Colonic mucosa (tissue), 4 donors: ENCODE results near the gene FOSB. TPM values are rescaled to one million over a fixed set of nuclear protein-coding genes. Genes with fewer than 3 reads are reported as not detected.

ENCODE experiments used
- DNase-seq: peaks from one replicate; pipeline ENCODE4 v3.0.0-alpha.2; 2020
- H3K27ac ChIP-seq: fragments of 200-600 bp; one replicate; pipeline ENCODE4 v1.8.0; 2021
- H3K27me3 ChIP-seq: fragments of 200-600 bp; one replicate; pipeline ENCODE4 v1.8.0; 2021
- H3K36me3 ChIP-seq: fragments of 200-600 bp; one replicate; pipeline ENCODE4 v1.8.0; 2021
- H3K4me1 ChIP-seq: fragments of 200-600 bp; one replicate; pipeline ENCODE4 v1.8.0; 2021; ENCODE audit warnings: mild to moderate bottlenecking
- H3K4me3 ChIP-seq: fragments of 200-600 bp; one replicate; pipeline ENCODE4 v1.8.0; 2021
- H3K9ac ChIP-seq, 2 donors: one replicate each; pipeline ENCODE4 v1.7.0; 2013; ENCODE audit warnings: control low read depth in 2 of 2, low read depth in 2 of 2, low read length in 2 of 2
- H3K9me3 ChIP-seq: fragments of 200-600 bp; one replicate; pipeline ENCODE4 v1.8.0; 2021
- intact Hi-C: fragments of 100-400 bp; cut with DNase I; formaldehyde crosslinking; loops from one replicate; pipeline ENCODE4 v1.14.1; 2022
- total RNA-seq, 2 donors: library from RNA; stranded (reverse); fragmentation: NEBNext Ultra II Directional in 1 of 2; extraction: Animal tissue kit (Norgen Biotek cat#: 25700) in 1 of 2; gene quantifications; one replicate each; pipeline ENCODE4 v1.2.1, GENCODE V29; 2021
- TF ChIP-seq, protein P1 (sequence below): fragments of 200-600 bp; IDR thresholded peaks from one replicate; pipeline ENCODE4 v1.8.0; 2022; ENCODE audit warnings: antibody characterized with exemption, mild to moderate bottlenecking
- donor health status: healthy.
- donor health status: DM: no; HTN: no; CAD: no.
- donor health status: DM: no; HTN: no; CAD: no.

Gene FOSB
- total RNA-seq, 2 donors from 2014 or later, result 1.5 to 3.4 TPM

DNA sequence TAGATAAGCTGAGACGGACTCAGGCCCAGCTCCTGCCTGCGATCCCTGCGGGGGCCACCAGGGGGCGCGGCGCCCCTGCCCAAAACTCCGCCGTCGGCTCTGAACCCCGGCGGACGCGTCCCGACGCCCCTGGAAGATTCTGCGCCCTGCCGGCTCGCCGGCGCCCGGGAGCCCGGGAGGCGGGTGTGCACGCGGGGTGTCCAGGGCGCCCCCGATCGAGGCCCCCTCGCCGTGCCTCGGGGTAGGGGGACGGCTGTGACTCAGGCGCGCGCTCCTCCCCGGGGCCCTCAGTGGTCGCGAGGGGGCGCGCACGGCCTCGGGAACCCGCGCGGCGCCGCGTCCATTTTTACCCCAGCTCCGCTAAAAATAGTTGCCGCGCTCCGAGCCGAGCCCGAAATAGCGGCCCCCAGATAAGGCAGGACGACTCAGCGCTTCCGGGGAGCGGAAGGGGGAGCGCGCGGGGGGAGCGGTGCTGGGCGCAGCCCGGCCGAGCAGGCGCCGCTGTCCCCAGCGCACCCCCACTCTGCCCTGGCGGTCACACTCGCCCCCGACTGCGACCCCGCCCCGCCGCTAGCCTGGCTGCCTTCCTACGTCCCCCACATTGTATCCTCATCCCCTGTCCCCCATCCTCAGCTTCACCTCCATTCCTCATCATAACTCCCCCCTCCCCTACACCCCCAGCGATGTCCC, 28.1 kb upstream of the FOSB start:
- H3K9me3 ChIP-seq, result no peaks in the 10 kb centered on the region
- H3K9ac ChIP-seq, result peak overlapping the region; percentile 13 to 68
- intact Hi-C loops, result loop anchor here (2.0 kb wide), 1 partner anchor 39 kb away; no protein-coding TSS in a partner anchor
- no peaks in the 10 kb centered on the region for H3K27me3 ChIP-seq
- peak overlapping the region; percentile 65 for H3K4me3 ChIP-seq
- TF ChIP-seq, protein P1, sequence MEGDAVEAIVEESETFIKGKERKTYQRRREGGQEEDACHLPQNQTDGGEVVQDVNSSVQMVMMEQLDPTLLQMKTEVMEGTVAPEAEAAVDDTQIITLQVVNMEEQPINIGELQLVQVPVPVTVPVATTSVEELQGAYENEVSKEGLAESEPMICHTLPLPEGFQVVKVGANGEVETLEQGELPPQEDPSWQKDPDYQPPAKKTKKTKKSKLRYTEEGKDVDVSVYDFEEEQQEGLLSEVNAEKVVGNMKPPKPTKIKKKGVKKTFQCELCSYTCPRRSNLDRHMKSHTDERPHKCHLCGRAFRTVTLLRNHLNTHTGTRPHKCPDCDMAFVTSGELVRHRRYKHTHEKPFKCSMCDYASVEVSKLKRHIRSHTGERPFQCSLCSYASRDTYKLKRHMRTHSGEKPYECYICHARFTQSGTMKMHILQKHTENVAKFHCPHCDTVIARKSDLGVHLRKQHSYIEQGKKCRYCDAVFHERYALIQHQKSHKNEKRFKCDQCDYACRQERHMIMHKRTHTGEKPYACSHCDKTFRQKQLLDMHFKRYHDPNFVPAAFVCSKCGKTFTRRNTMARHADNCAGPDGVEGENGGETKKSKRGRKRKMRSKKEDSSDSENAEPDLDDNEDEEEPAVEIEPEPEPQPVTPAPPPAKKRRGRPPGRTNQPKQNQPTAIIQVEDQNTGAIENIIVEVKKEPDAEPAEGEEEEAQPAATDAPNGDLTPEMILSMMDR, result peak; percentile 99
- peak overlapping the region; percentile 86 for H3K27ac ChIP-seq
- H3K4me1 ChIP-seq, result no peaks in the 10 kb centered on the region
- H3K36me3 ChIP-seq, result no peaks in the 10 kb centered on the region
- DNase-seq, result peak; percentile 80

DNA sequence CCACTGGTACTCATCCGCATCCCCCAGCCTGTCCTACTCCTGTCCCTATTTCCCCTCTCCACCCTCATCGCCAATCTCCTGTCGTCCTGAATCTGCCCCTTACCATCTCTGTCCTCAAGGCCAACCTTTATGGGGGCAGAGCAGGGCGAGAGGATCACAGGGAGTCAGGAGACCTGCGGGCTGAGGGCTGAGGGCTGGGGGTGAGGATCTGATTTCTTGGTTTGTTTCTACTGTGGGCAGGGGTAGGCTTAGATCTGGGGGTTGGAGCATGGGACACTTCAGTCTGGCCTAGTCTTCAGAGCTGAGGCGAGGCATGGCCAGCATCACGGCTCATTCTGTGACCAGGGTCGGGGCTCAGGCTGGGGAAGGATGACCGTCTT, 27.5 kb upstream of the FOSB start:
- H3K36me3 ChIP-seq, result no peaks in the 10 kb centered on the region
- H3K4me1 ChIP-seq, result no peaks in the 10 kb centered on the region
- no peak for DNase-seq
- peak overlapping the region; percentile 65 for H3K4me3 ChIP-seq
- no peaks in the 10 kb centered on the region for H3K27me3 ChIP-seq
- intact Hi-C loops, result no loop called here
- TF ChIP-seq, protein P1, result no peak
- no peaks in the 10 kb centered on the region for H3K9me3 ChIP-seq
- H3K9ac ChIP-seq, result peak overlapping the region; percentile 13 to 68
- peak overlapping the region; percentile 86 for H3K27ac ChIP-seq

DNA sequence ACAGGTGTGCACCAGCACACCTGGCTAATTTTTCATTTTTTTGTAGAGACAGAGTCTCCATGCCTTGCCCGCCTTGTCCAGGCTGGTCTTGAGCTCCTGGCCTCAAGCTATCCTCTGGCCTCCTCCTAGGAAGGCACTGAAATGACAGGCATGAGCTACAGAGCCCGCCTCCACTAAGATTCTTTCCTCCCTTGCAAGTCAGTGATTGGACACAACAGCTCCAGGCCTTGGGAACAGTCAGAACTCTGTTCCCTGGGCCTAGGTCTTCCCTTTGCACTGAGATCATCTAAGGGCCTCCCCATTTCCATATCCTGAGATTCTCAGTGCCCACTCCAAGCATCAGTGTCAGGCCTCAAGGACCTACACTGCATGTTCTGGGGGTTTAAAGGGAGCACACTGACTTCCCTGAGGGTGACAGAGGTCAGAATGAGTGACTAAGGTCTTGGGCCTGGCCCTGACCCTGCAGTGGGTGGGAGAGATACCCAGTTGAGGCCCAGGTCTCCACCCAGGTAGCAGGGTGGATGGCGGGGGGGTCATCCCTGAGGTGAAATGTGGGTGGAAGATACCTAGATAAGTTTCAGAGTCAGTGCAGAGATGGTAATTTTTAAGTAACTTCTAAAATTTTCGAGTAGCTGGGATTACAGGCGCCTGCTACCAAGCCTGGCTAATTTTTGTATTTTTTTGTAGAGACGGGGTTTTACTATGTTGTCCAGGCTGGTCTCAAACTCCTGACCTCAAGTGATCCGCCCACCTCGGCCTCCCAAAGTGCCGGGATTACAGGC, 26.7 kb upstream of the FOSB start:
- TF ChIP-seq, protein P1, result no peak
- intact Hi-C loops, result no loop called here
- Histone ChIP-seq H3K9ac (peak overlapping the region in 1 of 2 donors; percentile 19), H3K4me3 (no peak overlapping the region), H3K9me3 (no peaks in the 10 kb centered on the region), H3K27ac (no peak overlapping the region), H3K4me1 (no peaks in the 10 kb centered on the region), H3K36me3 (no peaks in the 10 kb centered on the region), H3K27me3 (no peaks in the 10 kb centered on the region)
- DNase-seq, result no peak

DNA sequence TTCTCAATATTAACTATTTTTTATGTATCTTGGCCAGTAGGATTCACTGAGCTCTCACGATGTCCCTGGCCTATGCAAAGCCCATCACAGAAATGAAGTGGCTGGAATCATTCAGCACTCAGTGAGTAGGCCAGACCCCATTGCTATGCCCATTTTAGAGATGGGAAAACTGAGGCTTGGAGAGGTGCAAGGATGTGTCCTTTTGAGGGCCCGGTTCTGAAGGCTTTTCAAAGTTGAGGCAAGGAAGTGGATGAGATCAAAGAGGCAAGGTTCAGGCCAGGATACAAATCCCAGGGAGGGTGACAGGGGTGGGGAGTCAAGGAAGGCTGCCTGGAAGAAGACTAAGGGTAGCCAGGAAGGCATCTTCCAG, 25.4 kb upstream of the FOSB start:
- Histone ChIP-seq H3K27ac (peak overlapping the region; percentile 72), H3K27me3 (no peaks in the 10 kb centered on the region), H3K4me3 (no peak overlapping the region), H3K9me3 (no peaks in the 10 kb centered on the region), H3K9ac (peak overlapping the region; percentile 38 to 91), H3K4me1 (no peaks in the 10 kb centered on the region), H3K36me3 (no peaks in the 10 kb centered on the region)
- no peak for DNase-seq
- TF ChIP-seq, protein P1, result no peak
- intact Hi-C loops, result no loop called here

DNA sequence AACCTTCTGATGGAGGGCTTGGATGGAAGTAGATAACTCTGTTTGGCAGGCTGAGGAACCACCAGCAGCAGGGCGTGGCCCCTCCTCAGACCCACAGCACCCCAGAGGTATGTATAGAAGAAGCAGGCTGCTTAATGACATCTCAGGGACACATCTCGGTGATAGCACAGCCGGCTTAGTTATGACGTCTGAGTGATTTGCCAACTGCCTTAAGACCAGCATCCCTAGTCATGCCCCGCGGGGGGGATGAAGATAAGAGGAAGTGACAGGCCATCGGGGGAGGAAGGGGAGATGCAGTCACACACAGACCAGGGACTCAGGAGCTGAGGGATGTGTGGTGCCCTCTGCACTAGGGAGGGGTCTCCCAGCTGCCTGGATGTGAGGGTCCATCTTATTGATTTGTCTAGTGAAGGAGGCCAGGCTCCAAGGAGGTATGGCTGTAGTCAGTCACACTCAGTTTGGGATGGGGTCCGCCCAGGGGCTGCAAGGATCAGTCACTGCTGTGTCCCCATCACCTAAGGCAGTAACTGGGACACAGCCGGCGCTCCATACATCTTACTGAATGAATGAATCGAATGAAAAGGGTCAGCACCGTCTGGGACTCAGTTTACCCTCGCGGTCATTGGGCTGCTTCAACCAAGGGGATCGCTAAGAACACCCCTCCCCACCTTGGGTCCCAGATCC, 24.9 kb upstream of the FOSB start:
- TF ChIP-seq, protein P1, result no peak
- peak overlapping the region; percentile 31 for H3K4me3 ChIP-seq
- no peaks in the 10 kb centered on the region for H3K9me3 ChIP-seq
- peak overlapping the region; percentile 72 for H3K27ac ChIP-seq
- intact Hi-C loops, result no loop called here
- DNase-seq, result peak; percentile 58
- no peaks in the 10 kb centered on the region for H3K4me1 ChIP-seq
- peak overlapping the region; percentile 38 to 91 for H3K9ac ChIP-seq
- H3K36me3 ChIP-seq, result no peaks in the 10 kb centered on the region
- H3K27me3 ChIP-seq, result no peaks in the 10 kb centered on the region
